PC-3 (cell line): ENCODE measurements around the gene MYH6.

ENCODE experiments used
- CTCF ChIP-seq: fragments of 300-600 bp; sonication (generic); conservative IDR thresholded peaks from 2 replicates; pipeline ENCODE4 v1.5.1; 2017; ENCODE audit warnings: antibody characterized with exemption, low read depth, mild to moderate bottlenecking, low read length
- EZH2 ChIP-seq: fragments of 300-600 bp; sonication (generic); IDR thresholded peaks from one replicate; pipeline ENCODE4 v1.6.1; 2017; ENCODE audit warnings: antibody characterized with exemption, mild to moderate bottlenecking, low read length; ENCODE audit not compliant: unreplicated experiment

DNA sequence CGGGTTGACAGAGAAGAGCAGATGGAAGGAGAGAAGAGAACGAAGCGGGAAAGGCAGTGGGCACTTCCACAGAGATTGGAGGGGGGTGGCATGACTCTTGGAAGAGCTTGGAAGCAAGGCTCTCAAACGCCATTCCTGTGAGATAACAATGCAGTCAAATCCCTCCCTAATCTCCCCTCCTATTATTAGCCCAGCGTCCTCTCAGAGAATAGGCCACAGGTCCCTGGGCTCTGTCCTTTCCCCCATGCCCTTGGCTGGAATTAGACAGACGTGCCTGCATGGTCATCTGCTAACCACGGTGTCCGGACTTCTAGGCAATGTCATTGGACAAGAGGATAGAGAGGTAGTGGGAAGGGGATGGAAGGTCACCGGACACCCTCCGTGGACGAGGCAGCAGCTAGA lies 35.3 kb upstream of the MYH6 start:
- TF ChIP-seq CTCF = no peak
- no peak for TF ChIP-seq EZH2
